ENCODE measurements around the gene CCL25.
"Not testable (repeated sequence)": the region's sequence is repeated elsewhere in the genome, so short reads cannot be mapped to it uniquely, and the experiment has no call there.

The CCL25 gene

GRCh38 chr19:8088752-8089663 is 36.4 kb downstream of the CCL25 start:
- no peak for DNase-seq

GRCh38 chr19:8089664-8090601 is 37.4 kb downstream of the CCL25 start:
- DNase-seq, result no peak

GRCh38 chr19:8090950-8091349 is 38.4 kb downstream of the CCL25 start:
- no peak for DNase-seq

GRCh38 chr19:8093740-8094139 is 41.2 kb downstream of the CCL25 start:
- DNase-seq, result no peak

GRCh38 chr19:8094336-8094735 is 41.8 kb downstream of the CCL25 start:
- DNase-seq, result no peak

GRCh38 chr19:8095354-8095886 is 42.9 kb downstream of the CCL25 start:
- DNase-seq, result no peak

- DNase-seq, result no peak
Observed at GRCh38 chr19:8096071-8096470, 43.5 kb downstream of the CCL25 start.

- DNase-seq, result no peak
Observed at GRCh38 chr19:8097198-8097597, 44.6 kb downstream of the CCL25 start.

- no peak for DNase-seq
Observed at GRCh38 chr19:8097681-8098567, 45.4 kb downstream of the CCL25 start.

- no peak for DNase-seq
Observed at GRCh38 chr19:8101311-8101710, 48.8 kb downstream of the CCL25 start.

- not testable (repeated sequence) for DNase-seq
Observed at GRCh38 chr19:8101910-8102309, 49.4 kb downstream of the CCL25 start.

- no peak for DNase-seq
Observed at GRCh38 chr19:8105471-8105870, 52.9 kb downstream of the CCL25 start.

GRCh38 chr19:8107301-8107903 is 54.8 kb downstream of the CCL25 start:
- DNase-seq, result no peak

GRCh38 chr19:8108560-8109445 is 56.2 kb downstream of the CCL25 start:
- DNase-seq, result no peak

GRCh38 chr19:8109455-8109854 is 56.9 kb downstream of the CCL25 start:
- DNase-seq, result no peak

GRCh38 chr19:8109890-8110662 is 57.5 kb downstream of the CCL25 start:
- no peak for DNase-seq

- no peak for DNase-seq
Observed at GRCh38 chr19:8110931-8111330, 58.4 kb downstream of the CCL25 start.

GRCh38 chr19:8111376-8111775 is 58.8 kb downstream of the CCL25 start:
- DNase-seq, result no peak

Measured in cerebellar nuclear complex (tissue), 1 donor.